PFSK-1 (cell line): Measurements from ENCODE around the gene KAZN.

Source experiments
- REST ChIP-seq, 2 experiments: IDR thresholded peaks; 2 replicates each; pipeline versions ENCODE4 v1.6.1 to v1.8.0; 2011 to 2012; ENCODE audit warnings: low read depth in 2 of 2, low read length in 2 of 2, control low read depth in 1 of 2, inconsistent platforms in 1 of 2, mild to moderate bottlenecking in 1 of 2, moderate library complexity in 1 of 2; ENCODE audit not compliant: insufficient read depth in 1 of 2
- SIN3A ChIP-seq: IDR thresholded peaks from 2 replicates; pipeline ENCODE4 v1.6.1; 2012; ENCODE audit warnings: mild to moderate bottlenecking, low read length, moderate library complexity, borderline replicate concordance; ENCODE audit not compliant: insufficient read depth

- TF ChIP-seq SIN3A, result no peak
- TF ChIP-seq REST (IDR thresholded peaks at IDR 0.05; ENCODE audit: insufficient read depth in 1 of 2, low read depth in 2 of 2, low read length in 2 of 2), result no peak
These were observed 243.5 kb downstream of the KAZN start for GRCh38 chr1:14841951-14842350.
